Thoracic aorta (tissue), 2 donors: Measurements from ENCODE around the gene COL6A3. TPM values are rescaled to one million over a fixed set of nuclear protein-coding genes. Genes with fewer than 3 reads are reported as not detected.

ENCODE experiments used
- ATAC-seq: fragments of 150-250 bp; one replicate; pipeline ENCODE4 v1.8.0; 2017; ENCODE audit warnings: low read depth; ENCODE audit not compliant: insufficient number of reproducible peaks, low FRiP score
- DNase-seq: peaks from one replicate; pipeline ENCODE4 v3.0.0-alpha.2; 2020; ENCODE audit warnings: low spot score
- H3K27ac ChIP-seq, 2 donors: fragments of 200-600 bp; sonication (generic); 1 replicate in 1 of 2; 2 replicates in 1 of 2; pipeline ENCODE4 v1.5.1; 2016; ENCODE audit warnings: mild to moderate bottlenecking in 2 of 2, moderate library complexity in 2 of 2
- H3K27me3 ChIP-seq: fragments of 200-600 bp; sonication (generic); replicated peaks from 2 replicates; pipeline ENCODE4 v1.6.0; 2016; ENCODE audit warnings: mild to moderate bottlenecking; ENCODE audit not compliant: insufficient read depth
- H3K36me3 ChIP-seq: fragments of 200-600 bp; sonication (generic); one replicate; pipeline ENCODE4 v1.5.1; 2016
- H3K4me1 ChIP-seq, 2 donors: fragments of 200-600 bp; sonication (generic); 1 replicate in 1 of 2; 2 replicates in 1 of 2; pipeline versions ENCODE4 v1.5.1 to v1.6.0; 2016; ENCODE audit warnings: low read depth in 2 of 2, mild to moderate bottlenecking in 1 of 2; ENCODE audit not compliant: control insufficient read depth in 1 of 2
- H3K4me3 ChIP-seq: fragments of 200-600 bp; sonication (generic); 2 replicates; pipeline ENCODE4 v1.5.1; 2016; ENCODE audit warnings: mild to moderate bottlenecking
- H3K9me3 ChIP-seq: fragments of 200-600 bp; sonication (generic); 2 replicates; pipeline ENCODE4 v1.5.1; 2016
- total RNA-seq, 2 donors: library from RNA; depleted of rRNA; stranded (reverse); fragments of >200 nt; gene quantifications; one replicate each; pipeline versions ENCODE4 v1.1.0 to v1.2.3, GENCODE V29; 2016
- TF ChIP-seq, protein P1 (sequence below): fragments of 200-600 bp; sonication (generic); IDR thresholded peaks from one replicate; pipeline ENCODE4 v1.5.1; 2019; ENCODE audit warnings: antibody characterized with exemption

The COL6A3 gene
- total RNA-seq, 2 donors from 2014 or later = 118 to 155 TPM

DNA sequence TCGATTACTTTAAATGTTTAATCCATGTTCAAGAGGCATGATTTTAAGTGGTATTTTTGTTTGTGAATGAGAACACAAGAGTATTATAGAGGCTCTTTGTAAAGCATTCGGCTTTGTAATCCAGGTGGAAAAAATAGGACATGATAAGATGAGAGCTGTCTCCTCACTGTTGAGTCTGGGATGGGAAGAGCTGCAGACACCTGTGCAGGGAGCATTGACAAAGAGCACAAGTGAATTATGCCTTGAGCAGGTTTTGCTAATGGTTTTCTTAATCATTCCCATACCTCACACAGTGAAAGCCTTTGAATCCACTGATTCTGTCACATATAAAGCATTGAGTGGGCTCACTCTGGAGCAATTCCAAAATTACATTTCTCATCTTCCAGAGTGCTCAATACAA, 9.6 kb downstream of the COL6A3 start:
- peaks cover 12 to 30% of the 10 kb centered on the region in 2 donors for H3K4me1 ChIP-seq
- ATAC-seq = no peak
- no peaks in the 10 kb centered on the region for H3K9me3 ChIP-seq
- peaks cover 2% of the 10 kb centered on the region for H3K36me3 ChIP-seq
- no peak for DNase-seq
- H3K27me3 ChIP-seq = no peaks in the 10 kb centered on the region
- TF ChIP-seq, protein P1, sequence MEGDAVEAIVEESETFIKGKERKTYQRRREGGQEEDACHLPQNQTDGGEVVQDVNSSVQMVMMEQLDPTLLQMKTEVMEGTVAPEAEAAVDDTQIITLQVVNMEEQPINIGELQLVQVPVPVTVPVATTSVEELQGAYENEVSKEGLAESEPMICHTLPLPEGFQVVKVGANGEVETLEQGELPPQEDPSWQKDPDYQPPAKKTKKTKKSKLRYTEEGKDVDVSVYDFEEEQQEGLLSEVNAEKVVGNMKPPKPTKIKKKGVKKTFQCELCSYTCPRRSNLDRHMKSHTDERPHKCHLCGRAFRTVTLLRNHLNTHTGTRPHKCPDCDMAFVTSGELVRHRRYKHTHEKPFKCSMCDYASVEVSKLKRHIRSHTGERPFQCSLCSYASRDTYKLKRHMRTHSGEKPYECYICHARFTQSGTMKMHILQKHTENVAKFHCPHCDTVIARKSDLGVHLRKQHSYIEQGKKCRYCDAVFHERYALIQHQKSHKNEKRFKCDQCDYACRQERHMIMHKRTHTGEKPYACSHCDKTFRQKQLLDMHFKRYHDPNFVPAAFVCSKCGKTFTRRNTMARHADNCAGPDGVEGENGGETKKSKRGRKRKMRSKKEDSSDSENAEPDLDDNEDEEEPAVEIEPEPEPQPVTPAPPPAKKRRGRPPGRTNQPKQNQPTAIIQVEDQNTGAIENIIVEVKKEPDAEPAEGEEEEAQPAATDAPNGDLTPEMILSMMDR = no peak
- H3K4me3 ChIP-seq = no peak overlapping the region
- H3K27ac ChIP-seq = no peak overlapping the region

DNA sequence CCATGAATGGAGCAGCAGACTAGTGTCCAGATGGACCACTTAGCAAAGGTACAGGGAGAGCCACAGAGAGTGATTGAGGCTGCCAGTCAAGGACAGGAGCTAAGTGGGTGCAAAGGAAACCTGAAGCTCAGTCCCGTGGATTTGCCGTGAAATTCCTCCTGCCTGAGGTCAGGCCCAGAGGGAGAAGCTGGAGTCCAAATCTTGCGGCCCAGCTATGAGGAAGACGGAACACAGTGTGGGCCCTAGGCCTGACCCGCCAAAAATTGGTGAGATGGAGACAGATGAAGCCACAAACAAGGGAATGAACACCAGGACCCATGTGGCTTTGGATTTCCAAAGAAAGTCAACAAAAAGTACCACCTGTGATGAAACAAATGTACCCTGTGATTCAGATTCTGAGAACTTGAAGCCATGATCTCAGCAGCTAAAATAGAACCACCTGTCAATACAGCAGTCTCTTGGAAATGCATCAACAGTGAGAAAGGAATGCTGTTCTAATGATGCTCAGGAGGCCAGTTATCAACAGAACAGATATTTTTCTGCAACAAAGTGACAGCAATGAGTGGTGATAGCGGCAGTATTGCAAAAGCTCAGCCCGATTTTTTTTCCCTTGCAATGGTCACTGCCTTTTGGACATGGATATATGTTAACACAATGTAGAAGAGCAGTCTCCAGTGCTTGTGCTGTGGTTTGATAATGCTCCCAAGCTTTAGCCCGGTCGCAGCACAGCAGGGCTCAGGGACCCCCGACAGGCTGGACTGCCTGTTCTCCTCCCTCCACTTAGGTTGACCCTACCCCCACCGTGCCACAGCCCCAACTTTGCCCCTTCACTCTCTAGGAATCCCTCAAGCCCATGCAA, 10.7 kb downstream of the COL6A3 start:
- no peak for DNase-seq
- H3K27ac ChIP-seq = no peak overlapping the region
- TF ChIP-seq, protein P1 = no peak
- no peak overlapping the region for H3K4me3 ChIP-seq
- H3K4me1 ChIP-seq = peaks cover 4 to 23% of the 10 kb centered on the region in 2 donors
- ATAC-seq = no peak
- H3K36me3 ChIP-seq = peaks cover 2% of the 10 kb centered on the region
- no peaks in the 10 kb centered on the region for H3K9me3 ChIP-seq
- no peaks in the 10 kb centered on the region for H3K27me3 ChIP-seq

DNA sequence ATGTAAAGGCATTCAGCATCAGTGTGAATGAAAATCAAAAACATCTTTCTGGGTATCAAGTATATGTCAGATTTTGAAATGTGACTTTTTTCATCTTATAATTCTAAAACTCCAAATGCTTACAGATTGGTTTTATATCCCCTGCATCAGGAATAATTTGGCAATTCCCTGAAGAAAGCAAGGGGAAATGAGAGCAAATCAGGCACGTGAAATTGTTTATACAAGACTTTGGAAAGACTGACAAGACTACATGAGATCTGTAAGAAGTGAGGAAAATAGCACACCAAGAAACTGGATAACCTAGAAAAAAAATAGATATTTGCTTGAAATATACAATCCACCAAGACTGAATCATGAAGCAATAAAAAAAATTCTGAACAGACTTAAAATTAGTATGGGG, 13.8 kb downstream of the COL6A3 start:
- H3K27ac ChIP-seq = no peak overlapping the region

DNA sequence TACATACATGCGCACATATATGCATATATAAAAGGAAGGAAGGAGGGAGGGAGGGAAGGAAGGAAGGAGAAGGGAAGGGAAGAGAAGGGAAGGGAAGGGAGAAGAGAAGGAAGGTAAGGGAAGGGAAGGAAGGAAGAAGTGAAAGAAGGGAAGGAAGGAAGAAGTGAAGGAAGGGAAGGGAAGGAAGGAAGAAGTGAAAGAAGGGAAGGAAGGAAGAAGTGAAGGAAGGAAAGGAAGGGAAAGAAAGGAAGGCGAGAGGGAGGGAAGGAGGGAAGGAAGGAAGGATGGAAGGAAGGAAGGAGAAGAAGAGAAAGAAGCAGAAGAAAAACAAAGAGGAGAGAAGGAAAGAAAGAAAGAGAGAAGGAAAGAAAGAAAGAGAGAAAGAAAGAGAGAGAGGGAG, 16.9 kb downstream of the COL6A3 start:
- TF ChIP-seq, protein P1 = no peak
- Histone ChIP-seq H3K4me3 (no peak overlapping the region), H3K27ac (no peak overlapping the region), H3K27me3 (no peaks in the 10 kb centered on the region), H3K4me1 (no peaks in the 10 kb centered on the region), H3K36me3 (peaks cover 13% of the 10 kb centered on the region), H3K9me3 (no peaks in the 10 kb centered on the region)
- no peak for DNase-seq
- no peak for ATAC-seq

More for the DNA sequence above, 13.8 kb downstream of the COL6A3 start:
- Histone ChIP-seq H3K27me3 (no peaks in the 10 kb centered on the region), H3K9me3 (no peaks in the 10 kb centered on the region), H3K4me3 (no peak overlapping the region), H3K4me1 (peaks cover 0 to 10% of the 10 kb centered on the region in 2 donors), H3K36me3 (peaks cover 7% of the 10 kb centered on the region)
- no peak for ATAC-seq
- DNase-seq = no peak
- TF ChIP-seq, protein P1 = no peak

DNA sequence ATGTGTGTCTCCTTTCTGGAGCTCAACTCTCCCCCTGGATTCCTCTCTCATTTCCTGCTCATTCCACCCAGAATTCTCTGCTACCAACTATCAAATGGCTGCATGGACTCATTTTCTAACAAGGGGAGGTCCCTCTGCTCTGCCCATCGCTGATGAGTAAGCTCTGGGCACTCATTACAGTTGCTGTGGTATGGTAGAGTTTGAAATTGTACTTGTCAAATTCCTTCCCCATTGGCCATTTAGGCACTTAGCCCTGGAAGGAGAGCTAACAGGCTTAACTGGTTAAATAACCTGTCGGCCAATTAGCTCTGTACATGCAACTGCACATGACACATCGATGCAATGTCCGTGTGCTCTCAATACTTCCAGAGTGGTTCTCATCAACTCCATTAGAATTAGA, 20.4 kb downstream of the COL6A3 start:
- H3K4me1 ChIP-seq = no peaks in the 10 kb centered on the region
- H3K27ac ChIP-seq = no peak overlapping the region
- TF ChIP-seq, protein P1 = no peak
- DNase-seq (no peak), ATAC-seq (no peak)
- H3K4me3 ChIP-seq = no peak overlapping the region
- no peaks in the 10 kb centered on the region for H3K27me3 ChIP-seq
- peaks cover 13% of the 10 kb centered on the region for H3K36me3 ChIP-seq
- no peaks in the 10 kb centered on the region for H3K9me3 ChIP-seq
